Mucosa of descending colon (tissue), 3 donors: ENCODE measurements around the gene EIF5B. TPM values are rescaled to one million over a fixed set of nuclear protein-coding genes. Genes with fewer than 3 reads are reported as not detected.

Experiments used
- ATAC-seq: fragments of 200-7000 bp; cut with Tn5 transposase; one replicate; pipeline ENCODE4 v1.9.1; 2020; ENCODE audit warnings: mild to moderate bottlenecking, moderate library complexity
- DNase-seq, 3 donors: peaks; one replicate each; pipeline ENCODE4 v3.0.0-alpha.2; 2020
- H3K36me3 ChIP-seq: fragments of 200-600 bp; one replicate; pipeline ENCODE4 v1.8.0; 2021; ENCODE audit warnings: low read depth, mild to moderate bottlenecking
- H3K4me1 ChIP-seq: fragments of 200-600 bp; one replicate; pipeline ENCODE4 v1.8.0; 2021; ENCODE audit warnings: low read depth, mild to moderate bottlenecking
- H3K4me3 ChIP-seq: fragments of 200-600 bp; one replicate; pipeline ENCODE4 v1.8.0; 2021; ENCODE audit warnings: mild to moderate bottlenecking
- H3K9me3 ChIP-seq: fragments of 200-600 bp; one replicate; pipeline ENCODE4 v1.8.0; 2021; ENCODE audit warnings: mild to moderate bottlenecking
- intact Hi-C, 2 donors: fragments of 100-400 bp; cut with DNase I in 1 of 2; cut with micrococcal nuclease in 1 of 2; formaldehyde crosslinking; loops; one replicate each; pipeline versions ENCODE4 v1.11.0 to v1.11.1; 2022; cut with DNase I, micrococcal nuclease
- total RNA-seq, 3 donors: library from RNA; stranded (reverse); fragmentation: NEBNext Ultra II Directional in 2 of 3; extraction: Animal tissue kit (Norgen Biotek cat#: 25700) in 2 of 3; gene quantifications; one replicate each; pipeline versions ENCODE4 v1.2.1 to v1.2.4, GENCODE V29; 2021 to 2023
- TF ChIP-seq, protein P1 (sequence below): fragments of 200-600 bp; IDR thresholded peaks from one replicate; pipeline ENCODE4 v1.8.0; 2022; ENCODE audit warnings: antibody characterized with exemption, mild to moderate bottlenecking
- donor health status: DM: no; HTN: no; CAD: no; lungs with moderate emphysema.
- donor health status: DM: no; HTN: no; CAD: no.
- donor health status: DM: no; HTN: yes; CAD: no.

EIF5B gene
- total RNA-seq, 3 donors from 2014 or later, result 23.5 to 47.3 (median 30.1) TPM

DNA sequence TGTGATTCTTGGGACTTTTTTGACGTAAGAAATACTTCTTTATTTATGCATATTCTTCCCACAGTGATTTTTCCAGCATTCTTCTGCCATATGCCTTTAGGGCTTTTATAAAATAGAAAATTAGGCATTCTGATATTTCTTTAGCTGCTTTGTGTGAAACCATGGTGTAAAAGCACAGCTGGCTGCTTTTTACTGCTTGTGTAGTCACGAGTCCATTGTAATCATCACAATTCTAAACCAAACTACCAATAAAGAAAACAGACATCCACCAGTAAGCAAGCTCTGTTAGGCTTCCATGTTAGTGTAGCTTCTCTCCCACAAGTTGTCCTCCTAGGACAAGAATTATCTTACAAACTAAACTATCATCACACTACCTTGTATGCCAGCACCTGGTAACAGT lies 62.6 kb downstream of the EIF5B start:
- DNase-seq, result no peak

DNA sequence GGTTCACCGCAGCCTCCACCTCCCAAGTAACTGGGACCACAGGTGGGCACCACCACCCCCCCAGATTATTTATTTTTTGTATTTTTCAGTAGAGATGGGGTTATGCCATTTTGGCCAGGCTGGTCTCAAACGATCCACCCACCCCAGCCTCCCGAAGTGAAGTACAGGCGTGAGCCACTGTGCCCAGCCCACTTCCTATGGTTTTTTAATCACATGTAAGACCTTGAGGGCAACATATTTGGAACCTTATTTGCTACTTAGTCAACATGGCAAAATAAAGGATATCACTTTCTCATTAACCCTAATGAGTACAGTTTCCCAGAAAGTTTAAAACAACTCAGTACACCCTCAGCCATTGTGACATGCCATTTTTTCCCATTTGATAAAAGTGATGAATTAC lies 64.7 kb downstream of the EIF5B start:
- intact Hi-C loops, result no loop called here
- Histone ChIP-seq H3K4me1 (no peaks in the 10 kb centered on the region), H3K4me3 (no peak overlapping the region), H3K36me3 (no peaks in the 10 kb centered on the region), H3K9me3 (no peaks in the 10 kb centered on the region)
- TF ChIP-seq, protein P1, sequence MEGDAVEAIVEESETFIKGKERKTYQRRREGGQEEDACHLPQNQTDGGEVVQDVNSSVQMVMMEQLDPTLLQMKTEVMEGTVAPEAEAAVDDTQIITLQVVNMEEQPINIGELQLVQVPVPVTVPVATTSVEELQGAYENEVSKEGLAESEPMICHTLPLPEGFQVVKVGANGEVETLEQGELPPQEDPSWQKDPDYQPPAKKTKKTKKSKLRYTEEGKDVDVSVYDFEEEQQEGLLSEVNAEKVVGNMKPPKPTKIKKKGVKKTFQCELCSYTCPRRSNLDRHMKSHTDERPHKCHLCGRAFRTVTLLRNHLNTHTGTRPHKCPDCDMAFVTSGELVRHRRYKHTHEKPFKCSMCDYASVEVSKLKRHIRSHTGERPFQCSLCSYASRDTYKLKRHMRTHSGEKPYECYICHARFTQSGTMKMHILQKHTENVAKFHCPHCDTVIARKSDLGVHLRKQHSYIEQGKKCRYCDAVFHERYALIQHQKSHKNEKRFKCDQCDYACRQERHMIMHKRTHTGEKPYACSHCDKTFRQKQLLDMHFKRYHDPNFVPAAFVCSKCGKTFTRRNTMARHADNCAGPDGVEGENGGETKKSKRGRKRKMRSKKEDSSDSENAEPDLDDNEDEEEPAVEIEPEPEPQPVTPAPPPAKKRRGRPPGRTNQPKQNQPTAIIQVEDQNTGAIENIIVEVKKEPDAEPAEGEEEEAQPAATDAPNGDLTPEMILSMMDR, result no peak
- DNase-seq (no peak), ATAC-seq (no peak)

More for the DNA sequence above, 62.6 kb downstream of the EIF5B start:
- H3K4me3 ChIP-seq, result no peak overlapping the region
- no peaks in the 10 kb centered on the region for H3K4me1 ChIP-seq
- TF ChIP-seq, protein P1, result no peak
- no peaks in the 10 kb centered on the region for H3K9me3 ChIP-seq
- intact Hi-C loops, result no loop called here
- no peak for ATAC-seq
- no peaks in the 10 kb centered on the region for H3K36me3 ChIP-seq

DNA sequence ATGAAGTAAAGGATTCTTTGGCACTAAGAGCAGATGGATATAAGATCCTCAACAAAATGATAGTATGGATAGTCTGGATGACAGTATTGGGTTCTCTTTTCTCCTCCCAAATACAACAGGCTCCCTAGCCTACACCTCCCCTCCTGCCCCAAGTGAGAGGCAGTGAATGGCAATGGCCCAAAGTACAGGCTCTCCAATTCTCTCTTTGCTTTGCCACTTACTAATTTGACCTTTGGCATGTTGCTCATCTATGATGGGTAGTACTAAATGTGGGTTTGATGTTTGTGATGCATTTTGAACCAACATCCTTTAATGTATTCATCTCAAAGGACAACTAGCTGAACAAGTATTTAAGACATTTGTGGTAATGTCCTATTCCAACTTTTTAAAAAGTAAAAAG lies 65.9 kb downstream of the EIF5B start:
- intact Hi-C loops, result no loop called here
- no peaks in the 10 kb centered on the region for H3K4me1 ChIP-seq
- no peaks in the 10 kb centered on the region for H3K9me3 ChIP-seq
- TF ChIP-seq, protein P1, result no peak
- no peak for DNase-seq
- no peaks in the 10 kb centered on the region for H3K36me3 ChIP-seq
- no peak overlapping the region for H3K4me3 ChIP-seq
- ATAC-seq, result no peak

DNA sequence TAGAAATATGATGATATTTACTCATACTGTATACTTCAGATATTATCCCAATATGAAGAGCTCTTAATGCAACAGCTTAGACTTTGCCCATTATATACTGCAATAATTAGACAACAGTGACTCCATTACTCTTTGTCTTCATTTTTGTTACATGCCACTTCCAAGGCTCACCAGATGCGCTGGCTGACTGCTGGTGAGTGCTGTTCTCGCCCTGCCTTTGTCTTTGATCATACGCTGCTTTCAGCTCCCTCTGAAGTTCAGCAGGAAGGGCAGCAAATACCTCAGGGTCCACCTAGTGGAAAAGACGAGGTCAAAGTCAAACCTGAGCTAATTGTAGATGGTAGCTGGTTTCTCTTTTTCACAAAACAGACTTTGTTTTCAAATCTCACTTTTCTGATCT lies 66.3 kb downstream of the EIF5B start:
- H3K4me1 ChIP-seq, result no peaks in the 10 kb centered on the region
- intact Hi-C loops, result no loop called here
- peak; percentile 63 for ATAC-seq
- TF ChIP-seq, protein P1, result no peak
- H3K36me3 ChIP-seq, result no peaks in the 10 kb centered on the region
- no peak for DNase-seq
- H3K4me3 ChIP-seq, result no peak overlapping the region
- H3K9me3 ChIP-seq, result no peaks in the 10 kb centered on the region

DNA sequence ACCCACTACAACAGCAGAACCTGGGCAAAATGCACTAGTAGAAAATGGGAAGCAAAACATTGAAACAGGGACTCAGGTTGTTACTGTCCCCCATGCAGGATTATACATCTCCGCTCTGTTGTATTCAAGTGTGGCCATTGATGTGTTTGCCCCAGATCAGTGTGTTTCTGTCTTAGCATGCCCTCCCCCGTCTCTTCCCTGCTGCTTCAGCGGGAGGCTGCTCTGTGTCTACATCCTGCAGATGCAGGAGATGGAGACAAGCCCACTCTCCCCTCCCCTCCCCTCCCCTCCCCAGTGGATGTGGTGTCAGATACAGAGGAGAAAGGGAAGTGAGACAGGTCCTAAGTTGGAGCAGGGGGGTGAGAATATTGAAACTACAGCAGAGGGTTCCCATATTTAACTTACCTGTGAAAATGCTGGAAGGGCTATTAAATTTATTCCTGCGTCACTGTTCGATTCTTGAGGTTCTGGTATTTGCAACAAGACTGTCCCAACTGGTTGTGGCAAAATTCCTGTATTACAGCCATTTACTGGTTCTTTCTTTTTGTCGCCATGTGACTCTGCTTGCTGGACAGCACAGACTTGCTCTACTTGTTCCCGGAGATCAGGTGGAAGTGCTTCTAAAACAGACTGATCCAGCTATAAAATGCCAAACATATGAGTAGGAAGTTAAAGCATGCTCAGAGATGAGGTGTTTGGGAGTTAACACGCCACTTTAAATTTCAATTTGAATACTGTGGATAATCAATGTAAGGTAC lies 67.0 kb downstream of the EIF5B start:
- Histone ChIP-seq H3K4me3 (no peak overlapping the region), H3K9me3 (no peaks in the 10 kb centered on the region), H3K36me3 (no peaks in the 10 kb centered on the region), H3K4me1 (no peaks in the 10 kb centered on the region)
- DNase-seq (no peak), ATAC-seq (no peak)
- TF ChIP-seq, protein P1, result no peak
- intact Hi-C loops, result no loop called here
